ENCODE results near the gene GMCL1.

Gene GMCL1

GRCh38 chr2:69835666-69836065, 6.2 kb downstream of the GMCL1 start:
- TF ChIP-seq CTCF (IDR thresholded peaks at IDR 0.05; ENCODE audit: insufficient read depth, low read depth, low read length, missing control alignments) = no peak
- DNase-seq (ENCODE audit: low read depth) = no peak
- no peak overlapping the region for H3K4me3 ChIP-seq (ENCODE audit: low read depth, low read length)

GRCh38 chr2:69836316-69836715, 6.9 kb downstream of the GMCL1 start:
- DNase-seq (ENCODE audit: low read depth) = no peak
- TF ChIP-seq CTCF (IDR thresholded peaks at IDR 0.05; ENCODE audit: insufficient read depth, low read depth, low read length, missing control alignments) = no peak
- H3K4me3 ChIP-seq (ENCODE audit: low read depth, low read length) = no peak overlapping the region

GRCh38 chr2:69837533-69837932, 8.1 kb downstream of the GMCL1 start:
- no peak for TF ChIP-seq CTCF (IDR thresholded peaks at IDR 0.05; ENCODE audit: insufficient read depth, low read depth, low read length, missing control alignments)
- H3K4me3 ChIP-seq (ENCODE audit: low read depth, low read length) = no peak overlapping the region
- peak; percentile 14 for DNase-seq (ENCODE audit: low read depth)

GRCh38 chr2:69843993-69844392, 14.5 kb downstream of the GMCL1 start:
- DNase-seq (ENCODE audit: low read depth) = no peak
- H3K4me3 ChIP-seq (ENCODE audit: low read depth, low read length) = no peak overlapping the region
- no peak for TF ChIP-seq CTCF (IDR thresholded peaks at IDR 0.05; ENCODE audit: insufficient read depth, low read depth, low read length, missing control alignments)

- DNase-seq (ENCODE audit: low read depth) = no peak
- no peak for TF ChIP-seq CTCF (IDR thresholded peaks at IDR 0.05; ENCODE audit: insufficient read depth, low read depth, low read length, missing control alignments)
- H3K4me3 ChIP-seq (ENCODE audit: low read depth, low read length) = no peak overlapping the region
These were observed 15.1 kb downstream of the GMCL1 start for GRCh38 chr2:69844560-69844959.

- no peak overlapping the region for H3K4me3 ChIP-seq (ENCODE audit: low read depth, low read length)
- no peak for TF ChIP-seq CTCF (IDR thresholded peaks at IDR 0.05; ENCODE audit: insufficient read depth, low read depth, low read length, missing control alignments)
These were observed 17.0 kb downstream of the GMCL1 start for GRCh38 chr2:69846182-69847067.

More at GRCh38 chr2:69846182-69847067, 17.0 kb downstream of the GMCL1 start:
- DNase-seq (ENCODE audit: low read depth) = no peak

All from GM12865 (cell line).